Natural killer cell (primary cell): ENCODE measurements around the gene SLC35F3. TPM values are rescaled to one million over a fixed set of nuclear protein-coding genes. Genes with fewer than 3 reads are reported as not detected.

Experiments
- ATAC-seq, 3 donors: fragments of 150-1000 bp in 2 of 3; fragments of 200-7000 bp in 1 of 3; cut with Tn5 transposase; 1 replicate in 1 of 3; 2 replicates in 2 of 3; pipeline ENCODE4 v1.10.0; 2021; ENCODE audit warnings: mild to moderate bottlenecking in 2 of 3, moderate library complexity in 2 of 3
- DNase-seq, 2 donors: peaks; one replicate each; pipeline versions ENCODE4 v3.0.0 to v3.0.0-alpha.2; 2013 to 2021; ENCODE audit warnings: mixed read lengths in 1 of 2
- H3K27ac ChIP-seq: one replicate; pipeline ENCODE4 v1.5.1; 2013; ENCODE audit warnings: mild to moderate bottlenecking, low read length
- H3K27me3 ChIP-seq: one replicate; pipeline ENCODE4 v1.6.1; 2013; ENCODE audit warnings: low read length; ENCODE audit not compliant: control insufficient read depth, insufficient read depth
- H3K36me3 ChIP-seq: one replicate; pipeline ENCODE4 v1.6.1; 2013; ENCODE audit warnings: low read length; ENCODE audit not compliant: control insufficient read depth, insufficient read depth
- H3K4me1 ChIP-seq: one replicate; pipeline ENCODE4 v1.6.1; 2013; ENCODE audit warnings: low read length; ENCODE audit not compliant: control insufficient read depth, insufficient read depth
- H3K4me3 ChIP-seq: one replicate; pipeline ENCODE4 v1.5.1; 2013; ENCODE audit warnings: low read length
- H3K9me3 ChIP-seq: one replicate; pipeline ENCODE4 v1.6.1; 2013; ENCODE audit warnings: low read length; ENCODE audit not compliant: control insufficient read depth, insufficient read depth
- H3K27ac Mint-ChIP-seq, 2 donors: one replicate each; pipeline ENCODE4 v1.8.0; 2022; ENCODE audit warnings: mild to moderate bottlenecking in 2 of 2, mixed read lengths in 2 of 2, moderate library complexity in 1 of 2
- H3K27me3 Mint-ChIP-seq, 2 donors: one replicate each; pipeline ENCODE4 v1.8.0; 2022; ENCODE audit warnings: low read depth in 2 of 2, mixed read lengths in 2 of 2
- H3K36me3 Mint-ChIP-seq: one replicate; pipeline ENCODE4 v1.8.0; 2022; ENCODE audit warnings: mixed read lengths
- H3K4me1 Mint-ChIP-seq, 2 donors: one replicate each; pipeline ENCODE4 v1.8.0; 2022; ENCODE audit warnings: mixed read lengths in 2 of 2
- H3K4me3 Mint-ChIP-seq: one replicate; pipeline ENCODE4 v1.8.0; 2022; ENCODE audit warnings: mild to moderate bottlenecking, moderate library complexity, mixed read lengths
- H3K9me3 Mint-ChIP-seq, 2 donors: one replicate each; pipeline ENCODE4 v1.8.0; 2022; ENCODE audit warnings: mixed read lengths in 2 of 2
- WGBS: methylation state at CpG from one replicate; pipeline ENCODE4 v1.1.7; 2013; ENCODE audit warnings: missing lambda C conversion rate; ENCODE audit not compliant: insufficient coverage; 5-methylcytosine and 5-hydroxymethylcytosine counted together
- intact Hi-C: fragments of 100-400 bp; cut with micrococcal nuclease; formaldehyde crosslinking; loops from one replicate; pipeline ENCODE4 v1.14.2; 2022
- total RNA-seq, 4 donors: library from RNA; stranded (reverse); fragments of 120-200 nt in 1 of 4; gene quantifications; one replicate each; pipeline versions ENCODE4 v1.2.3 to v1.2.4, GENCODE V29; 2013 to 2022
- TF ChIP-seq, protein P1 (sequence below): fragments of 200-600 bp; IDR thresholded peaks from one replicate; pipeline ENCODE4 v1.8.0; 2022; ENCODE audit warnings: antibody characterized with exemption

SLC35F3 gene
- total RNA-seq, 3 donors from 2014 or later (not counting 1 experiment from before 2014, with no cell fraction given): not detected

DNA sequence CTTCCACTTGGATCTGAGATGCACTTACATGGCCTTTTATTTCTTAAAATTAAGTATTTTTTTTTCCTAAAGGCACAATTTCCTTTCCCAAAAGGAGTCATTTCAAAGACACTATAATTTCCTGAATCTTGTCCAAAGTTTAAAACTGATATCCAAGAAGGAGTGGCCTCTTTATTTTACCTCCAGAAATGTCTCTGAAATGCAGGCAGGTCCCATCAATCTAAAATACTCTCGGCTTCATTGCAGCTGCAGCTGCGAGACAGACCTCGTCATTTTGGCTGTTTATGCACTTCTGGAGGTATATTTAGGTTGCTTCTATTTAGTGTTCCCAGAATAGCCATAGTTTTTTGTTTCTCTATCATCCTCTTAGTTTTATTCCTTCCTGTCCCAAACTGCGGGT, 296.1 kb downstream of the SLC35F3 start:
- no peaks in the 10 kb centered on the region for H3K4me1 ChIP-seq
- TF ChIP-seq, protein P1, sequence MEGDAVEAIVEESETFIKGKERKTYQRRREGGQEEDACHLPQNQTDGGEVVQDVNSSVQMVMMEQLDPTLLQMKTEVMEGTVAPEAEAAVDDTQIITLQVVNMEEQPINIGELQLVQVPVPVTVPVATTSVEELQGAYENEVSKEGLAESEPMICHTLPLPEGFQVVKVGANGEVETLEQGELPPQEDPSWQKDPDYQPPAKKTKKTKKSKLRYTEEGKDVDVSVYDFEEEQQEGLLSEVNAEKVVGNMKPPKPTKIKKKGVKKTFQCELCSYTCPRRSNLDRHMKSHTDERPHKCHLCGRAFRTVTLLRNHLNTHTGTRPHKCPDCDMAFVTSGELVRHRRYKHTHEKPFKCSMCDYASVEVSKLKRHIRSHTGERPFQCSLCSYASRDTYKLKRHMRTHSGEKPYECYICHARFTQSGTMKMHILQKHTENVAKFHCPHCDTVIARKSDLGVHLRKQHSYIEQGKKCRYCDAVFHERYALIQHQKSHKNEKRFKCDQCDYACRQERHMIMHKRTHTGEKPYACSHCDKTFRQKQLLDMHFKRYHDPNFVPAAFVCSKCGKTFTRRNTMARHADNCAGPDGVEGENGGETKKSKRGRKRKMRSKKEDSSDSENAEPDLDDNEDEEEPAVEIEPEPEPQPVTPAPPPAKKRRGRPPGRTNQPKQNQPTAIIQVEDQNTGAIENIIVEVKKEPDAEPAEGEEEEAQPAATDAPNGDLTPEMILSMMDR: no peak
- Mint-ChIP-seq H3K4me3 (no peak overlapping the region), H3K4me1 (no peaks in the 10 kb centered on the region), H3K9me3 (no peaks in the 10 kb centered on the region), H3K27me3 (peaks cover 15 to 58% of the 10 kb centered on the region in 2 donors), H3K27ac (no peak overlapping the region), H3K36me3 (no peaks in the 10 kb centered on the region)
- no peak overlapping the region for H3K27ac ChIP-seq
- H3K4me3 ChIP-seq: no peak overlapping the region
- DNase-seq: no peak
- H3K36me3 ChIP-seq: no peaks in the 10 kb centered on the region
- no peak for ATAC-seq
- no peaks in the 10 kb centered on the region for H3K9me3 ChIP-seq
- intact Hi-C loops: no loop called here
- 92% methylated on average over 4 of the region's 4 CpGs for WGBS
- no peaks in the 10 kb centered on the region for H3K27me3 ChIP-seq

DNA sequence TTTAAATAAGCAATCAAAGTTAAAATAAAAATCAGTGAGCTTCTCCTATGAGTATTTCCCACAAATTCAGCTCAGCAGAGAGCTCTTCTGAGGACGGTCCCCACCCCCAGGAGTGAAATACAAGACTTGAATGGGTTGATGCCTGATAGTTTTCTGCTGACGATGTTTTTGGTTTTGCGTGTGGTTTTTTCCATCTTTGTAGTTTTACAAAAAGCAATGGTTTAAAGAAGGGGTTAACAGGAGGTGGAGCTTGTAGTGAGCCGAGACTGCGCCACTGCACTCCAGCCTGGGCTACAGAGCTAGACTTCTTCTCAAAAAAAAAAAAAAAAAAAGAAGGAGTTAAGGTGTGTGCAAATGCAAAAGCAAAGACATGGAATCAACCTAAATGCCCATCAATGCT, 297.1 kb downstream of the SLC35F3 start:
- H3K4me3 Mint-ChIP-seq: no peak overlapping the region
- Histone ChIP-seq H3K4me1 (no peaks in the 10 kb centered on the region), H3K27me3 (no peaks in the 10 kb centered on the region), H3K9me3 (no peaks in the 10 kb centered on the region), H3K36me3 (no peaks in the 10 kb centered on the region), H3K4me3 (no peak overlapping the region), H3K27ac (no peak overlapping the region)
- intact Hi-C loops: no loop called here
- TF ChIP-seq, protein P1: no peak
- no peaks in the 10 kb centered on the region for H3K9me3 Mint-ChIP-seq
- no peaks in the 10 kb centered on the region for H3K4me1 Mint-ChIP-seq
- H3K36me3 Mint-ChIP-seq: no peaks in the 10 kb centered on the region
- 71% methylated on average over 5 of the region's 5 CpGs for WGBS
- H3K27ac Mint-ChIP-seq: no peak overlapping the region
- ATAC-seq: no peak
- peaks cover 16 to 62% of the 10 kb centered on the region in 2 donors for H3K27me3 Mint-ChIP-seq
- no peak for DNase-seq

DNA sequence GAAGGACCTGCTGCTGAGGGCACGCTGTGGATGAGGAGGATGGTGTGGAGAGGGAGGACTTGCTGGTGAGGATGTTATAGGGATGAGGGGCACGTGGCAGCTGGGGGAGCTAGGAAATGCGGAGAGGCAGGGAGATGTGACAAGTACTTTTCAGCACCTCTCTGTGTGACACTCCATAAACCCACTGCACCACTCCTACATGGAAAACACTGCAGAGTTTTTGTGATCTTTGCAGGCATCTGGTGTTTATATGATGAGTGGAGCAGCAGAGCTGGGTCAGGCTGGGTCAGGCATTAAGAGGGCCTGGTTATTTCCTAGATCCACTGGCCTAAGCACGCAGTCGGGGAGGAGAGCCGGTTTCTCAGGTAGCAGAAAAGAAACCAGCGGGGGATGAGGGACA, 301.5 kb downstream of the SLC35F3 start:
- Histone ChIP-seq H3K4me1 (no peaks in the 10 kb centered on the region), H3K27me3 (no peaks in the 10 kb centered on the region), H3K9me3 (no peaks in the 10 kb centered on the region), H3K36me3 (no peaks in the 10 kb centered on the region), H3K27ac (no peak overlapping the region), H3K4me3 (no peak overlapping the region)
- 70% methylated on average over 5 of the region's 7 CpGs for WGBS
- TF ChIP-seq, protein P1: no peak
- no peak overlapping the region for H3K4me3 Mint-ChIP-seq
- peaks cover 13 to 49% of the 10 kb centered on the region in 2 donors for H3K27me3 Mint-ChIP-seq
- no peak for DNase-seq
- H3K36me3 Mint-ChIP-seq: no peaks in the 10 kb centered on the region
- no peaks in the 10 kb centered on the region for H3K9me3 Mint-ChIP-seq
- ATAC-seq: no peak
- no peaks in the 10 kb centered on the region for H3K4me1 Mint-ChIP-seq
- intact Hi-C loops: no loop called here
- H3K27ac Mint-ChIP-seq: no peak overlapping the region

DNA sequence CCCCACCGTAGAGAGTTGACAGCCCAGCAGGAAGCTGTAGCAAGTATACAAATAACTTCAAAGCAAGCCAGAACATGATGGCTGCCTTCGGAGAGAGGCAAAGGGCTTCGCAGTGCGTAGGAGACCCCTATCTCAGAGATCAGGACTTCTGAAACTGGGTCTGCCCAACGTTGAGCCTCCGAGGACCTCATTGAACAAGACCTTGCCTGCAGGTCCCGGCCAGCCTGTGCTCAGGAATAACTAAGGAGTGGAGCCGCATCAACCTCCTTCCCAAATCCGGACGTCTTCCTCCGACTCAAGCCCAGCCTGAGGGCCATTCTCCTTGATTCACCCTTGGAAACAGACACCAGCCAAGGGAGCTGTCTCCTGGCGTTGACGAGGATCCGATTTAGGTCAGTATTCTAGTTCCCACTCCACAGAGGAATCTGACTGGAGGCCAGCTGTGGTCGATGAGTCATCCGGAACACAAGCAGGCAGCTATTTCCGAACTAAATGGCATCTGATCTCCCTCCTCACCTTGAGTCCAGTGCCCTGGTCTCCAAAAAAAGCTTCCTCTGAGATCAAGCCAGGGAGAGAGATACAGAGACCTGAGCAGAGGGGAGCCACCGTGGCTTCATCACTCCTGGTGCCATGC, 302.3 kb downstream of the SLC35F3 start:
- Histone ChIP-seq H3K4me3 (no peak overlapping the region), H3K27me3 (no peaks in the 10 kb centered on the region), H3K9me3 (no peaks in the 10 kb centered on the region), H3K36me3 (no peaks in the 10 kb centered on the region), H3K4me1 (no peaks in the 10 kb centered on the region), H3K27ac (no peak overlapping the region)
- Mint-ChIP-seq H3K4me1 (no peaks in the 10 kb centered on the region), H3K4me3 (no peak overlapping the region), H3K9me3 (no peaks in the 10 kb centered on the region), H3K36me3 (no peaks in the 10 kb centered on the region), H3K27me3 (peaks cover 11 to 41% of the 10 kb centered on the region in 2 donors), H3K27ac (no peak overlapping the region)
- intact Hi-C loops: no loop called here
- DNase-seq (no peak), ATAC-seq (no peak)
- TF ChIP-seq, protein P1: no peak
- 86% methylated on average over 18 of the region's 18 CpGs for WGBS
